K562 (cell line): Measurements from ENCODE around the gene LMAN1. TPM values are rescaled to one million over a fixed set of nuclear protein-coding genes. Genes with fewer than 3 reads are reported as not detected.
A peak's percentile ranks its signal among the peaks of the same experiment; 100 is the strongest.

Experiments used
- ATAC-seq: fragments of 200-7000 bp; cut with Tn5 transposase; 3 replicates; pipeline ENCODE4 v1.9.1; 2020; ENCODE audit warnings: moderate library complexity
- BruUV-seq: library from RNA; stranded (reverse); fragments of 400-500 nt; replicated peaks from 2 replicates; lab custom pipeline; 2021; lab: Mats Ljungman, UMichigan
- CTCF ChIA-PET: fragments of 300-600 bp; formaldehyde crosslinking; extraction: SDS; loops from one replicate; lab custom pipeline; 2021; ENCODE audit warnings: low intra/inter-chr PET ratio; lab: Yijun Ruan, JAX
- POLR2A ChIA-PET: fragments of 300-600, 350-650 bp; sonication (Branson Sonifier 250); formaldehyde crosslinking; extraction: SDS; loops from one replicate; lab custom pipeline; 2021; ENCODE audit warnings: antibody characterized with exemption, inconsistent platforms; lab: Yijun Ruan, JAX
- DNase-seq, 4 experiments: peaks; one replicate each; pipeline versions ENCODE4 v3.0.0 to v3.0.0-alpha.2; 2011 to 2018; ENCODE audit warnings: low spot score in 3 of 4, mixed read lengths in 3 of 4; ENCODE audit errors: extremely low read depth in 1 of 4
- FAIRE-seq: peaks from 2 replicates; lab custom pipeline; 2011; peaks lifted over from hg19 to GRCh38; lab: Jason Lieb, UNC
- H2AFZ ChIP-seq: 2 replicates; pipeline ENCODE4 v1.6.0; 2011; ENCODE audit warnings: low read depth, low read length, control low read depth, inconsistent platforms
- H3K27ac ChIP-seq: fragments of 200-600 bp; 3 replicates; pipeline ENCODE4 v1.8.0; 2011; ENCODE audit warnings: low read depth, mild to moderate bottlenecking, control low read depth, inconsistent platforms, low read length, moderate library complexity, mixed read lengths; ENCODE audit errors: extremely low read depth
- H3K27me3 ChIP-seq, 2 experiments: fragments of 300-600 bp in 1 of 2; 2 replicates in 1 of 2; 3 replicates in 1 of 2; pipeline versions ENCODE4 v1.6.0 to v1.8.0; 2011; ENCODE audit warnings: inconsistent platforms in 2 of 2, low read length in 2 of 2, mild to moderate bottlenecking in 1 of 2, mixed read lengths in 1 of 2, moderate library complexity in 1 of 2; ENCODE audit not compliant: control insufficient read depth in 2 of 2, insufficient read depth in 2 of 2
- H3K36me3 ChIP-seq: fragments of 300-600 bp; 3 replicates; pipeline ENCODE4 v1.8.0; 2011; ENCODE audit warnings: mild to moderate bottlenecking, low read length, inconsistent platforms; ENCODE audit not compliant: control insufficient read depth, insufficient read depth
- H3K4me1 ChIP-seq, 2 experiments: fragments of 200-600 bp in 1 of 2; replicated peaks in 1 of 2; 2 replicates in 1 of 2; 3 replicates in 1 of 2; pipeline versions ENCODE4 v1.5.1 to v1.8.0; 2011; ENCODE audit warnings: inconsistent platforms in 2 of 2, low read length in 2 of 2, mild to moderate bottlenecking in 1 of 2, mixed read lengths in 1 of 2, moderate library complexity in 1 of 2; ENCODE audit not compliant: control insufficient read depth in 2 of 2, insufficient read depth in 2 of 2
- H3K4me2 ChIP-seq: 2 replicates; pipeline ENCODE4 v1.6.1; 2011; ENCODE audit warnings: low read length, control low read depth, inconsistent platforms, mixed read lengths; ENCODE audit not compliant: insufficient read depth
- H3K4me3 ChIP-seq: fragments of 200-600 bp; sonication (generic), shearing (Covaris generic); 2 replicates; pipeline ENCODE4 v1.5.1; 2016; ENCODE audit warnings: control low read depth, inconsistent platforms
- H3K79me2 ChIP-seq: fragments of 200-600 bp; 3 replicates; pipeline ENCODE4 v1.8.0; 2011; ENCODE audit warnings: low read length, inconsistent platforms; ENCODE audit not compliant: control insufficient read depth, insufficient read depth
- H3K9ac ChIP-seq, 2 experiments: 2 replicates each; pipeline versions ENCODE4 v1.6.0 to v1.6.1; 2011; ENCODE audit warnings: low read depth in 2 of 2, low read length in 2 of 2, control low read depth in 1 of 2, inconsistent platforms in 1 of 2, mild to moderate bottlenecking in 1 of 2, mixed read lengths in 1 of 2; ENCODE audit not compliant: insufficient read depth in 1 of 2
- H3K9me1 ChIP-seq: one replicate; pipeline ENCODE4 v1.6.0; 2011; ENCODE audit warnings: inconsistent platforms, mild to moderate bottlenecking, low read length, moderate library complexity; ENCODE audit not compliant: control insufficient read depth, insufficient read depth
- H3K9me3 ChIP-seq: replicated peaks from 2 replicates; pipeline ENCODE4 v1.5.1; 2011; ENCODE audit warnings: low read depth, low read length, inconsistent platforms; ENCODE audit not compliant: control insufficient read depth, insufficient read depth
- H4K20me1 ChIP-seq: replicated peaks from 2 replicates; pipeline ENCODE4 v1.6.1; 2011; ENCODE audit warnings: low read length, inconsistent platforms, mixed read lengths; ENCODE audit not compliant: control insufficient read depth, insufficient read depth
- BRD4 ChIP-seq: fragments of 200-600 bp; sonication (generic); IDR thresholded peaks from 2 replicates; pipeline ENCODE4 v1.6.1; 2017; ENCODE audit warnings: inconsistent platforms
- GMEB1 ChIP-seq: fragments of 250-450 bp; sonication (Bioruptor Pico); IDR thresholded peaks from 2 replicates; pipeline ENCODE4 v1.4.0; 2020; ENCODE audit warnings: mild to moderate bottlenecking
- NRF1 ChIP-seq, 2 experiments: fragments of 450-650 bp; IDR thresholded peaks in 1 of 2; conservative IDR thresholded peaks in 1 of 2; 2 replicates each; pipeline ENCODE4 v1.6.1; 2014; ENCODE audit warnings: mild to moderate bottlenecking in 2 of 2
- RB1 ChIP-seq: fragments of 450-650 bp; IDR thresholded peaks from 2 replicates; pipeline ENCODE4 v1.6.1; 2017; ENCODE audit warnings: low read depth, mild to moderate bottlenecking
- SMAD1 ChIP-seq: fragments of 150-350 bp; IDR thresholded peaks from 2 replicates; pipeline ENCODE4 v1.6.1; 2014; ENCODE audit warnings: low read length, low read depth; ENCODE audit not compliant: partially characterized antibody
- WGBS: fragments of 100-300 bp; shearing (Covaris generic); methylation state at CpG from one replicate; pipeline ENCODE4 v1.1.6; 2016; ENCODE audit warnings: low coverage, mixed read lengths; ENCODE audit not compliant: insufficient coverage; ENCODE audit errors: missing lambda C conversion rate; 5-methylcytosine and 5-hydroxymethylcytosine counted together
- in situ Hi-C: fragments of 300-500 bp; cut with MboI; formaldehyde crosslinking; loops from 4 replicates; pipeline ENCODE4 v1.15.0; 2018; ENCODE audit warnings: inconsistent platforms, mixed read lengths
- intact Hi-C: fragments of 100-400 bp; cut with micrococcal nuclease; formaldehyde crosslinking; loops from 2 replicates; pipeline ENCODE4 v1.14.2; 2022
- polyA plus RNA-seq, 8 experiments: library from polyadenylated mRNA; depleted of rRNA in 4 of 8; stranded (reverse) in 5 of 8; unstranded in 3 of 8; fragments of >200 nt; fragmentation: Nextera tagmentation in 2 of 8; fragmentation: Illumina TruSeq in 1 of 8; extraction: Ambion mirVana in 2 of 8; extraction: Trizol in 1 of 8; gene quantifications; 2 replicates each; pipeline versions ENCODE4 v1.2.1 to v1.2.3, GENCODE V29; 2011 to 2014; ENCODE audit warnings: inconsistent platforms in 1 of 8, missing spikeins in 1 of 8
- total RNA-seq, 7 experiments: library from RNA; depleted of rRNA in 6 of 7; stranded (reverse); fragments of >200 nt in 6 of 7; fragmentation: Illumina TruSeq in 2 of 7; extraction: Trizol in 2 of 7; gene quantifications; 2 replicates each; pipeline versions ENCODE4 v1.2.1 to v1.2.3, GENCODE V29; 2011 to 2021; ENCODE audit warnings: low replicate concordance in 1 of 7

Gene LMAN1
- total and polyA plus RNA-seq, 9 of the 15 experiments (the other 6 are each of a cell fraction or from before 2014, with no cell fraction given), result 18.8 to 108 (median 71.2) TPM

GRCh38 chr18:59359576-59359952 lies 499 bp upstream of the LMAN1 start:
- Histone ChIP-seq H3K9me1 (no peaks in the 10 kb centered on the region), H4K20me1 (peaks cover 7% of the 10 kb centered on the region; the same call in 1 of the 2 replicates), H3K27ac (no peak overlapping the region), H2AFZ (peak overlapping the region; percentile 91), H3K79me2 (peaks cover 45% of the 10 kb centered on the region), H3K4me3 (peak overlapping the region; percentile 69), H3K9me3 (no peaks in the 10 kb centered on the region), H3K4me2 (peak overlapping the region; percentile 61), H3K27me3 (no peaks in the 10 kb centered on the region), H3K4me1 (peaks cover 0 to 7% of the 10 kb centered on the region in 2 experiments; a peak in 3 of 5 replicates), H3K9ac (peak overlapping the region; percentile 14 to 53; a peak in 2 of 4 replicates), H3K36me3 (peaks cover 30% of the 10 kb centered on the region)
- WGBS, result 4% methylated on average over 4 of the region's 4 CpGs
- intact Hi-C loops (no loop called here), in situ Hi-C loops (no loop called here)
- TF ChIP-seq BRD4 (no peak), NRF1 (conservative IDR thresholded peaks at IDR 0.05 in 1 of 2, IDR thresholded peaks at IDR 0.05 in 1 of 2) (peak; percentile 6 to 32; a peak in 3 of 4 replicates), GMEB1 (CRISPR knock-in tag) (no peak), SMAD1 (peak; percentile 1), RB1 (0 out of 2 replicates have a peak, but pooled peaks have one; percentile 4)
- no TSS peak for BruUV-seq
- no peak for DNase-seq
- no peak for FAIRE-seq
- CTCF ChIA-PET, result no interaction called here
- peak; percentile 31 for ATAC-seq
- POLR2A ChIA-PET, result interaction anchor here (0.9 to 1.0 kb wide), 2 partner anchors 8 to 9 kb away, joined by 3 to 4 read pairs; no protein-coding TSS in a partner anchor
